Measurements from ENCODE around the gene GAB3.
"Not testable (repeated sequence)": the region's sequence is repeated elsewhere in the genome, so short reads cannot be mapped to it uniquely, and the experiment has no call there.

GRCh38 chrX:154653413-154653812 is 97.5 kb downstream of the GAB3 start, which contains the start of gene CTAG2:
- TF ChIP-seq EP300, POLR2AphosphoS5 (IDR thresholded peaks at IDR 0.05): not testable (repeated sequence)
- TF ChIP-seq, protein P1, sequence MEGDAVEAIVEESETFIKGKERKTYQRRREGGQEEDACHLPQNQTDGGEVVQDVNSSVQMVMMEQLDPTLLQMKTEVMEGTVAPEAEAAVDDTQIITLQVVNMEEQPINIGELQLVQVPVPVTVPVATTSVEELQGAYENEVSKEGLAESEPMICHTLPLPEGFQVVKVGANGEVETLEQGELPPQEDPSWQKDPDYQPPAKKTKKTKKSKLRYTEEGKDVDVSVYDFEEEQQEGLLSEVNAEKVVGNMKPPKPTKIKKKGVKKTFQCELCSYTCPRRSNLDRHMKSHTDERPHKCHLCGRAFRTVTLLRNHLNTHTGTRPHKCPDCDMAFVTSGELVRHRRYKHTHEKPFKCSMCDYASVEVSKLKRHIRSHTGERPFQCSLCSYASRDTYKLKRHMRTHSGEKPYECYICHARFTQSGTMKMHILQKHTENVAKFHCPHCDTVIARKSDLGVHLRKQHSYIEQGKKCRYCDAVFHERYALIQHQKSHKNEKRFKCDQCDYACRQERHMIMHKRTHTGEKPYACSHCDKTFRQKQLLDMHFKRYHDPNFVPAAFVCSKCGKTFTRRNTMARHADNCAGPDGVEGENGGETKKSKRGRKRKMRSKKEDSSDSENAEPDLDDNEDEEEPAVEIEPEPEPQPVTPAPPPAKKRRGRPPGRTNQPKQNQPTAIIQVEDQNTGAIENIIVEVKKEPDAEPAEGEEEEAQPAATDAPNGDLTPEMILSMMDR (IDR thresholded peaks at IDR 0.05), result not testable (repeated sequence)

Measured in gastroesophageal sphincter (tissue), 3 donors.